ENCODE results near the gene TMEM80. TPM values are rescaled to one million over a fixed set of nuclear protein-coding genes. Genes with fewer than 3 reads are reported as not detected.
A peak's percentile ranks its signal among the peaks of the same experiment; 100 is the strongest.

TMEM80 gene
- total and polyA plus RNA-seq, 2 of the 4 experiments (the other 2 are of a cell fraction): 5.6 to 21.7 TPM

- Histone ChIP-seq H4K8ac (ENCODE audit: low read depth in 2 of 2, low read length in 2 of 2) (no peak overlapping the region), H3K4me1 (ENCODE audit: control insufficient read depth, insufficient read depth, low read length) (peaks cover 6% of the 10 kb centered on the region), H4K5ac (ENCODE audit: low read depth, low read length) (no peak overlapping the region), H3K56ac (ENCODE audit: extremely low read depth, insufficient read depth, low read length) (no peak overlapping the region), H3K14ac (replicated peaks; ENCODE audit: low read depth, low read length) (no peak overlapping the region), H3K9me1 (ENCODE audit: insufficient read depth, low read length) (no peaks in the 10 kb centered on the region), H3K4me3 (ENCODE audit: insufficient read depth, low read depth, low read length) (no peak overlapping the region), H3K79me1 (ENCODE audit: low read depth in 1 of 2, low read length in 2 of 2) (no peaks in the 10 kb centered on the region), H3K27ac (ENCODE audit: insufficient read depth, low read length) (no peak overlapping the region), H3K27me3 (ENCODE audit: control insufficient read depth, insufficient read depth, low read length) (peaks cover 10% of the 10 kb centered on the region; the same call in 1 of the 2 replicates), H2AFZ (replicated peaks; ENCODE audit: low read length, poor library complexity) (peak overlapping the region; percentile 80), H3K9ac (ENCODE audit: low read depth, low read length) (no peak overlapping the region), H2AK5ac (ENCODE audit: low read depth, low read length) (peak overlapping the region; percentile 17; the same call in 1 of the 2 replicates), H2BK20ac (ENCODE audit: low read depth, low read length) (no peak overlapping the region), H2AK9ac (replicated peaks; ENCODE audit: low read depth, low read length, poor library complexity) (peak overlapping the region; percentile 44), H4K20me1 (ENCODE audit: insufficient read depth, low read length) (no peaks in the 10 kb centered on the region), H3K9me3 (ENCODE audit: control insufficient read depth, insufficient read depth, low read length) (no peaks in the 10 kb centered on the region), H2BK120ac (ENCODE audit: low read depth, low read length) (no peak overlapping the region), H3K36me3 (ENCODE audit: control insufficient read depth, insufficient read depth, low read length) (no peaks in the 10 kb centered on the region), H2BK15ac (ENCODE audit: low read depth, low read length) (no peak overlapping the region), H3K18ac (ENCODE audit: low read depth, low read length) (no peak overlapping the region), H2BK5ac (ENCODE audit: low read depth, low read length, poor library complexity, severe bottlenecking) (no peak overlapping the region), H4K91ac (ENCODE audit: insufficient read depth, low read depth, low read length) (no peak overlapping the region), H3K23ac (ENCODE audit: low read depth, low read length) (no peak overlapping the region), H3K4me2 (ENCODE audit: low read depth, low read length) (no peak overlapping the region), H3K4ac (ENCODE audit: low read depth, low read length) (no peak overlapping the region)
- in situ Hi-C loops (cut with MboI; ENCODE audit: low sequenced_read_pairs): no loop called here
- dilution Hi-C loops (cut with HindIII; ENCODE audit: low sequenced_read_pairs, unreplicated experiment): no loop called here
- POLR2A ChIA-PET (ENCODE audit: unreplicated experiment): interaction anchor here (0.5 kb wide), 1 partner anchor 34 kb away, joined by 4 read pairs; no protein-coding TSS in a partner anchor
- CTCF ChIA-PET: interaction anchor here (1.0 kb wide), 1 partner anchor 20 kb away, joined by 3 read pairs; no protein-coding TSS in a partner anchor
- DNase-seq: peak; percentile 72
- WGBS, 2 experiments (ENCODE audit: extremely low coverage in 2 of 2, insufficient read length in 1 of 2): 65% methylated on average over 9 of the region's 31 CpGs; no CpG with 5 or more reads in 1 of the 2 experiments
- ATAC-seq (ENCODE audit: low read depth): peak; percentile 81
- no TSS peak for BruUV-seq (replicated peaks)
- intact Hi-C loops (cut with micrococcal nuclease): loop anchor here (10.0 kb wide), 1 partner anchor 173 kb away; no protein-coding TSS in a partner anchor
- TF ChIP-seq FOS (IDR thresholded peaks at IDR 0.05; ENCODE audit: low read depth, low read length) (0 out of 2 replicates have a peak, but pooled peaks have one; percentile 4), RCOR1 (IDR thresholded peaks at IDR 0.05; ENCODE audit: insufficient replicate concordance, low read length) (no peak), POLR2A (IDR thresholded peaks at IDR 0.05; ENCODE audit: low read depth, low read length) (no peak), MAFK (IDR thresholded peaks at IDR 0.05; ENCODE audit: low read depth, low read length) (no peak), RFX5 (IDR thresholded peaks at IDR 0.05; ENCODE audit: low read depth, low read length) (no peak), CEBPB (IDR thresholded peaks at IDR 0.05; ENCODE audit: low read depth, low read length) (no peak), NFE2L2 (IDR thresholded peaks at IDR 0.05; ENCODE audit: low read depth, low read length) (no peak), MXI1 (IDR thresholded peaks at IDR 0.05; ENCODE audit: borderline replicate concordance, low read depth, low read length) (no peak), MAZ (IDR thresholded peaks at IDR 0.05; ENCODE audit: borderline replicate concordance, low read depth, low read length) (peak; percentile 33; the same call in 1 of the 2 replicates), CTCF (conservative IDR thresholded peaks at IDR 0.05; ENCODE audit: low read depth, low read length) (peak; percentile 99), ELK1 (IDR thresholded peaks at IDR 0.05; ENCODE audit: borderline replicate concordance, low read depth, low read length) (no peak), SMC3 (IDR thresholded peaks at IDR 0.05; ENCODE audit: low read depth, low read length) (peak; percentile 56), CHD1 (IDR thresholded peaks at IDR 0.05; ENCODE audit: low read depth, low read length) (no peak)
Observed at GRCh38 chr11:727859-728748, 32.5 kb downstream of the TMEM80 start.
